Neutrophil (primary cell): ENCODE measurements around the gene KBTBD6.
"Not testable (repeated sequence)": the region's sequence is repeated elsewhere in the genome, so short reads cannot be mapped to it uniquely, and the experiment has no call there.

Experiments
- H3K27ac ChIP-seq: fragments of 200-600 bp; sonication (generic); 2 replicates; pipeline ENCODE4 v1.5.1; 2016; ENCODE audit warnings: mild to moderate bottlenecking, moderate library complexity
- H3K27me3 ChIP-seq: fragments of 200-600 bp; sonication (generic); 2 replicates; pipeline ENCODE4 v1.6.0; 2016; ENCODE audit warnings: mild to moderate bottlenecking
- H3K36me3 ChIP-seq: fragments of 200-600 bp; sonication (generic); 2 replicates; pipeline ENCODE4 v1.5.1; 2017
- H3K4me1 ChIP-seq, 2 experiments: fragments of 200-600 bp in 1 of 2; sonication (generic) in 1 of 2; 1 replicate in 1 of 2; 2 replicates in 1 of 2; pipeline versions ENCODE4 v1.5.1 to v1.6.1; 2013 to 2016; ENCODE audit warnings: low read depth in 1 of 2, low read length in 1 of 2, mild to moderate bottlenecking in 1 of 2, moderate library complexity in 1 of 2; ENCODE audit not compliant: control insufficient read depth in 1 of 2, insufficient read depth in 1 of 2
- H3K4me3 ChIP-seq, 2 experiments: fragments of 200-600 bp in 1 of 2; sonication (generic) in 1 of 2; 1 replicate in 1 of 2; 2 replicates in 1 of 2; pipeline ENCODE4 v1.5.1; 2013 to 2016; ENCODE audit warnings: low read depth in 1 of 2, low read length in 1 of 2, mild to moderate bottlenecking in 1 of 2, moderate library complexity in 1 of 2
- H3K9me3 ChIP-seq: fragments of 200-600 bp; sonication (generic); 2 replicates; pipeline ENCODE4 v1.5.1; 2016
- CTCF ChIP-seq: fragments of 200-600 bp; sonication (generic); IDR thresholded peaks from 2 replicates; pipeline ENCODE4 v1.5.1; 2016; ENCODE audit warnings: antibody characterized with exemption

KBTBD6 gene

GRCh38 chr13:41107104-41107571 is 25.5 kb downstream of the KBTBD6 start:
- H3K36me3 ChIP-seq, result no peaks in the 10 kb centered on the region
- H3K27ac ChIP-seq, result no peak overlapping the region
- no peak for TF ChIP-seq CTCF
- no peak overlapping the region for H3K4me3 ChIP-seq
- H3K27me3 ChIP-seq, result no peaks in the 10 kb centered on the region
- no peaks in the 10 kb centered on the region for H3K9me3 ChIP-seq
- no peaks in the 10 kb centered on the region for H3K4me1 ChIP-seq

GRCh38 chr13:41099986-41100385 is 32.6 kb downstream of the KBTBD6 start:
- TF ChIP-seq CTCF, result no peak
- Histone ChIP-seq H3K27me3 (no peaks in the 10 kb centered on the region), H3K9me3 (no peaks in the 10 kb centered on the region), H3K4me3 (no peak overlapping the region), H3K27ac (no peak overlapping the region), H3K4me1 (no peaks in the 10 kb centered on the region), H3K36me3 (no peaks in the 10 kb centered on the region)

GRCh38 chr13:41098761-41099160 is 33.8 kb downstream of the KBTBD6 start:
- no peaks in the 10 kb centered on the region for H3K36me3 ChIP-seq
- H3K9me3 ChIP-seq, result no peaks in the 10 kb centered on the region
- H3K27me3 ChIP-seq, result no peaks in the 10 kb centered on the region
- no peak overlapping the region for H3K4me3 ChIP-seq
- no peaks in the 10 kb centered on the region for H3K4me1 ChIP-seq
- no peak overlapping the region for H3K27ac ChIP-seq
- TF ChIP-seq CTCF, result no peak

GRCh38 chr13:41095681-41096080 is 36.9 kb downstream of the KBTBD6 start:
- H3K4me1 ChIP-seq, H3K27ac ChIP-seq, H3K36me3 ChIP-seq, H3K4me3 ChIP-seq, H3K9me3 ChIP-seq, H3K27me3 ChIP-seq: not testable (repeated sequence)

GRCh38 chr13:41085961-41086585 is 46.5 kb downstream of the KBTBD6 start:
- Histone ChIP-seq H3K4me3 (no peak overlapping the region), H3K4me1 (no peaks in the 10 kb centered on the region), H3K36me3 (peaks cover 34% of the 10 kb centered on the region), H3K27me3 (no peaks in the 10 kb centered on the region), H3K27ac (no peak overlapping the region), H3K9me3 (no peaks in the 10 kb centered on the region)
- TF ChIP-seq CTCF, result no peak

GRCh38 chr13:41079725-41080124 is 52.9 kb downstream of the KBTBD6 start:
- Histone ChIP-seq H3K36me3 (peaks cover 74% of the 10 kb centered on the region), H3K27ac (no peak overlapping the region), H3K4me1 (peaks cover 5% of the 10 kb centered on the region in 2 experiments), H3K9me3 (no peaks in the 10 kb centered on the region), H3K27me3 (no peaks in the 10 kb centered on the region), H3K4me3 (no peak overlapping the region)
- no peak for TF ChIP-seq CTCF
